Stimulated activated CD8-positive, alpha-beta memory T cell treated with anti-CD3 and anti-CD28 coated beads, Interleukin-2, amount 100 ng/mL, for 48 hours (primary cell): Measurements from ENCODE around the gene SH3RF3.

Experiments
- DNase-seq, 2 donors: peaks; one replicate each; pipeline ENCODE4 v3.0.0-alpha.2; 2020; ENCODE audit warnings: low read depth in 2 of 2

SH3RF3 gene

DNA sequence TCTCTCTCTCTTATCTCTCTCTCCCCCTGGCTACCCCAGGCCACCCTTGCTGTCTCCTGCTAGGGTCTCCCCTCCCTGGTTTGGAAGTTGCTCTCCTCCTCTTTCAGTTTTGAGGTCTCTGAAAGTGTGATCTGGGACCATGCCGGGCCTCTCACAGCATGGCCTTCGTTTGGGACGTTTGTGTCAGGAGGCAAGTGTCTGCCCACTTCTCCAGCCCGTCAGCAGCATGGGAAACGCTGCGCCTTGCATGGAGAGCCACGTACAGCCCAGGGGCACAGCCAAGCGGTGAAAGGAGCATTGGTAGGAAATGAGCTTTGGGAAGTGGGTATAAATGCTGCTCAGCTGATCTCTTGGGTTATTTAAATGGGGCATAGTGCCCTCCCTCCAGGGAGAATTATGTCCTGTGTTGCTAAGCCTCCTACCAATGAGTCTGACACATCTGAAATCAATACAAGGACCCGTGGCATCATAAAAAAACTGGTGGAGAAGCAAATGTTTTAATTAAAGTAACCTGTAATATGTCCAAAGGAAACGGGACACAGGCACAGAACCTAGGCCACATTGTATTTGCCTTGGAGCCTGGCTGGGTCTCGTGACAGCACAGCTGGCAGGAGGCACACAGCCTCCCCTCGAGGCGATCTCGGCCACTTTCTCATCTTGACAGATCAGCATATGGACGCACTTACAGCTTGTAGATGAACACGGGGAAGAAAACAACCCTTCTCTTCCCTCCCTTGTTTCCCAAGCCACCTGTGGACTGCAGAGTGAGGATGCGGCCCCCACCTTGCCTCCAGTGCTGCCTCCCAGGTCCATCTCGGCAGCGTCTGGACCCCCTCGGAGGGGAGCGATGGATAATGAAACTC lies 72.7 kb downstream of the SH3RF3 start:
- no peak for DNase-seq

DNA sequence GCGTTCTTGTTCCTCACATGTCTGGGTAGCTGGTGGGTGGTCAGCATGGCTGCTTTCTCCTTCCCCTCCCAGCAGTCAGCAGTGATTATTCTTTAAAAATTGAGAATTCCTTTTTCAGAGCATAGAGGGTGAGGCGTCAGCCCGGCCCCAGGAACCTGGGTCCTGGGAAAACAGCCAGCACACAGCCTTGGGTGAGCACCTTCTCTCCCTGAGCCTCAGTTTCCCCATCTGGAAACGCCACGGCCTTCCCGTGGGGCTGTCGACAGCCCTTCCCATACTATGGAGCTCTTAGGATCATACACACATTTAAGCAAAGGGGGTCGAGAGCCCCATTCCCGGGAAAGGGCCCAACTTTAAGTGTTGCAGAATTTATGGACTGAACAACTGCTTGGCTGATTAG lies 73.5 kb downstream of the SH3RF3 start:
- DNase-seq: no peak

- DNase-seq: no peak
These were observed 74.4 kb downstream of the SH3RF3 start for GRCh38 chr2:109203246-109204011.

DNA sequence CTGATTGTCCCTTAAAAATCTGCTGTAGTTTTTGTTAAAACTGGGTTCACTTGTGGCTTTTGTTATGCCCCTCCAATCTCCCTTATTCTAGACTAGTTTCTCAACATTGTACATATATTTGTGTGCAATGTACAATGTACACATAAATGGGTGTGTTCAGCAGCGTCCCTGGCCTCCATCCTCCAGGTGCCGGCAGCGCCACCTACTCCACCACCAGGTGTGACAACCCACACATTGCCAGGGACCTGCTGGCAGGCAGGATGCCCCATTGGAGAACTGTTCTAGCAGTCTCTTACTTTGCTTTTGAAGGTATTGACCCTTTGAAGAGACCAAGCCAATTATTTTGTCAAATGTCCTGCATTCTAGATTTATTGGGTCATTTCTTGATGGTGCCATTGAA lies 75.4 kb downstream of the SH3RF3 start:
- no peak for DNase-seq

DNA sequence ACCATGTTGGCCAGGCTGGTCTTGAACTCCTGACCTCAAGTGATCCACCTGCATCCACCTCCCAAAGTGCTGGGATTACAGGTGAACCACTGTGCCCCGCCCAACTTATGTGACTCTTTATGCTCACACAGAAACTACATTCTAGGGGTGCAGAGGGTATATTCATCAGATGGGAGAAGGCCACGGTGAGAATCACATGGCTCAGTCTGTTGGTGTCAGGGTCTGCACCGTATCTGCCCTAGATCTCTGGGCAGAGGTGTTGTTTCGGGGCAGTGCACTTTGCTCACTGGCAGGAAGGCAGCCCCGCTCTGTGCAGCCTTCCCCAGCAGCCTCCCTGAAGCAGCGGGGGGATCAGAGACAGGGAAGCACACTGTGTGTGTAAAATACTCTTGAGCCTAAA lies 76.4 kb downstream of the SH3RF3 start:
- no peak for DNase-seq

GRCh38 chr2:109206569-109207146 lies 77.7 kb downstream of the SH3RF3 start:
- DNase-seq: no peak

- no peak for DNase-seq
These were observed 78.2 kb downstream of the SH3RF3 start for GRCh38 chr2:109207176-109207575.

DNA sequence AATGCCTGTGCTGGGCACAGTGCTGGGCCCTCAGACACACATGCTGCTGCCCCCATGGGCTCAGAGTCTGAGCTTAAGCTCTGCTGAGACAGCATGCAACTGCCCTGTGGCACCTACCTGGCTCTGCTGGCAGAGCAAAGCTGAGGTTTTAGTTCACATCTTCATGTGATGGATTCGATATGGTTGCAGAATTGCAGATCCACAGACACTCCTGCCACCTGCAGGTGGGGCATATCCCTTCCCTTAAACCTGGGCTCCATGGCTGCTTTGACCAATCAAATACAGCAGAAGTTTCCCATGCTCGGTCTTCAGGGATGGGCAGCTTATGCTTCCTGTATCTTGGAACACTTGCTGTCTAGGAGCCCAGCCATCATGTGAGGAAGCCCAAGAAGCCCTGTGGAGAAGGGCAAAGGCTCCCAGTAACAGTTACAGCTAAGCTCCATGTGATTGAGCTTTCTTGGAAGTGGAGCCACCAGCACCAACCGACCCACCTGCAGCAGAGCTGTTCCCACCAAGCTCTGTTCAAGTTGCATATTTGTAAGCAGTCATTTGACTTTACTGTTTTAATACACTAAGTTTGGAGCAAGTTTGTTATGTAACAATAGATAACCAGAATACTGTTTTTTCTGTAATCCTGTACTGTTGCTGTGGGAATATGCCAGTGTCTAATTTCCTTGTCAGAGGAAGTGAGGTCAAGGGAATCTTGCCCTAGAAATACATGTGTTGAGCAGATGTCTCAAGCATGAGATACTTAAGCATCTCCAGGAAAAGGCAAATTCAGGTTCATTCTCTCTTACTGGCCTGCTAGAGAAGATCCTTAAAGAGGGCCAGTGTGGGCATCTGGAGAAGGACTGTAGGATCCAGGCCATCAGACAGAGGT lies 79.3 kb downstream of the SH3RF3 start:
- no peak for DNase-seq

- no peak for DNase-seq
These were observed 79.9 kb downstream of the SH3RF3 start for GRCh38 chr2:109208951-109209335.

DNA sequence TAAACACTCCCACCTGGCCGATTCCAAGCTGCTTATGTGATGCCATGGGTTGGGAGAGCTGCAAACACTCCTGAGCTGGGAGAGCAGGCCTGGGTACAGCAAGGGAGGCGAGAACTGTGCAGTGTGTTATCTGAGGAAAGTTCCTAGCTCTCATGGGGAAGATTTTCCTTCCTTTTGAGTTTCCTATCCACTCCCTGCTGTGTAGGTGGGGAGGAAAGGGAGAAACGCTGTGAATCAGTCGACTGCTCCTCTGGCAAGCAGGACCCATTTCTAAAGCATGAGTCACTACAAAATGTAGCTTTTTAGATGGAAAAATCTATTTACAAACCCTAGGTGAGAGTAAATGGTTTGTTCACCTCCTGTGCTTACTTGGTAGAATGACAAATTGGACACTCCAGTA lies 80.4 kb downstream of the SH3RF3 start:
- no peak for DNase-seq

DNA sequence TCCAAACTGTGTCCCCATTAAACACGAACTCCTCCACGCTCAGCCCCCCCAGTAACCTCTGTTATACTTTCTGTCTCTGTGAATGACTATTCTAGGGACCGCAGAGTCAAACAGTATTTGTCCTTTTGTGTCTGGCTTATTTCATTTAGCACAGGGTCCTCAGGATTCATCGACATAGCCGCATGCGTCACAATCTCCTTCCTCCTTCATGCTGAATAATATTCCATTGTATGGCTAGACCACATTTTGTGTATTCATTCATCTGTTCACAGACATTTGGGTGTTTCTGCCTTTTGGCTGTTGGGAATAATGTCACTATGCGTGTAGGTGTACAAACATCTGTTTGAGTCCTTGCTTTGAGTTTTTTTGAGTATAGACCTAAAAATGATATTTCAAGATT lies 80.9 kb downstream of the SH3RF3 start:
- no peak for DNase-seq

DNA sequence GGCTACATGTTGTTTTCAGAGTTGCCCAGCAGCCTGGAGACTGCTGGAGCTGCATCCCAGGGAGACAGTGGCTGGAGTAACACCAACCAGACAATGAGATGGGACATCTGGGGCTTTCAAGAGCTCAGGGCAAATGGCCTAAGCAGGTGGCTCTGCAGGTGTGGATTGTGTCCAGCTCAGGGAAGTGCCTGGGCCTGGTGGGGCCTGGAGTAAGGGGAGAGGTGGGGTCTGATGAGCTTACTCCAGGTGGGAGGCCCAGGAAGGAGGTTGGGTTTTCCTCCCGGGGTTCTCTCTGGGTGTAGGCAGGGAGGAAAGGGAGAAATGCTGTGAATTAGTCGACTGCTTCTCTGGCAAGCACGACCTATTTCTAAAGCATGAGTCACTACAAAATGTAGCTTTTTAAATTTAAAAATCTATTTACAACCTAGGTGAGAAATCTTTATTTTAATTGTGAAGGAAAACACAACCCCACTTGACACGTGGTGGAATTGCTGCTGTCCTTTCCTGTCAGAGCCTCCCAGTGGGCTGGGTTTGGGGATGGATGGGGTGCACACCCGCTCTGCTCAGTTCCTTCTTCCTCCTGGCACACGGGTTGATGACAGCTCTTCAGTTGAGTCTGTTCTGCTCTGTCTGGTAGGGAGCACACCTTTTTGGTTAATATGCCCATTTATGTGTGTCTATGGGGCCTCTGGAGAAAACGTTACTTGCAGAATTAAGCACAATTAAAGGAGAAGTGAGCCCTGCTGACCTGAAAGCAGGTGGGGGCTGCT lies 81.6 kb downstream of the SH3RF3 start:
- no peak for DNase-seq

GRCh38 chr2:109211315-109211714 lies 82.3 kb downstream of the SH3RF3 start:
- DNase-seq: no peak

- DNase-seq: no peak
These were observed 84.0 kb downstream of the SH3RF3 start for GRCh38 chr2:109212836-109213563.

DNA sequence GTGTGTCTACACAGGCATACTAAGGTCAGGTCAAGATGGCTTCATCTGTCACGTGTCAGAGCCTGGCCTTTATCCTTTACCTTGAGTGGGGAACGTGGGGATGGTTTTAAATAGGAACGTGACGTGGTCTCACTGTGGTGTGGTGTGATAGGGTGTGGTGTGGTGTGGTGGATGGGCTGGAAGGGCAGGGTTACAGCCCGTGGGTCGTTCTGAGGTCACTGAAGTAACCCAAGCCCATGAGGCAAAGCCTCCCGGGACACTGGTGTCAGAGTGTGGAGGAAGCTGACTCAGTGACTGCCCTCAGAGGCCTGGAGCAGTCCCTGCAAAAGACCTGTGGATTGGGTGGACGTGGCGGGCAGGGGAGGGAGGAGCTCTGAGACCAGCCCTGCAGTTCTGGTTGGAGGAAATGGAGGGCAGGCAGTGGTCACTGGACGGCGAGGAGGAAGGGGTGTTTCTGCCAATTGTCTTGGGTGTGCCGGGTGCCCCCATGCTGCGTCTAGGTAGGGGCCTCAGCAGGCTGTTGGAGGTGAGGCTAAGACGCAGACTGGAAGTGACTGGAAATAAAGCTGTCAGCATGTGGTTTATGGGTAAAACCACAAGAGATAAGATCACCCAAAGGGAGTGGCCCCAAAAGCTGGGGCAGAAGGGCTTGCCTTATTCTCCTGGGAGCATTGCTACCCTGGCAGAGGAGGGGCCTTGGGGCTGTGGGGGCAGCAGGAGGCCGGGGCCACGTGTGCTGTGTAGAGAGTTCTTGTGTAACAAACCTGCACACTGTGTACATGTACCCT lies 84.8 kb downstream of the SH3RF3 start:
- peak; percentile 46 to 58 for DNase-seq

DNA sequence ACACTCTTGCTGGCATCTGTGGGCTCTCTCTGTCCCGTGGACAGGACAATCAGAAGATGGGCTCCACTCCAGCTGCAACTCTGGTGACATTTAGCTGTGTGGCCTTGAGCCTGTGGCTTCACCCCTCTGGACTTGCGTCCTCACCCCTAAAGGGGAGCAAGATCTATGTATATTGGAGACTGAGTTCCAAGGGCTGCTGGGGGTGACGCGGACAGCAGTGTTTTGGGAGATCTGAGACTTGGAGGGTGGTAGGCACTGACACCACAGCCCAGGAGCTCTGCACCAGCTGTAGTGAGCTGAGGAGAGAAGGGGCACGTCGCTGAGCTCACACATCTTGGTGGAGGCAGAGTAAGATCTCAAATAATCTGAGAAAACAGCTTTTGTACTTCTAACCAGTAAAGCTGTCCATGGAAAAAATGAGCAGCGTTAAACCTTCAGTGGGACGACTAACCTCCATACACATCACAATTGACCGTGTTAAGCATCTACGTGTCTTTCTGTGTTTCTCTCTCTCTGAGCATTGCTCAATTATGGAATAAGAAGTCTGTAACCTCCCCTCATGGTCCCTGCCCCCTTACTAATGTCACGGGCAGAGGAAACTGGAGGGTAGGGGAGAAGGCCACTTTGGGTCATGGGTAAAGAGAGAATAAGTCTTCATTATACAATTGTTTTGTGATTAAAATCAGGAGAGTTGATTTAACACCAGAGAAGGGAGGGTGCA lies 85.8 kb downstream of the SH3RF3 start:
- peak in 1 of 2 donors; percentile 8 for DNase-seq

- no peak for DNase-seq
These were observed 86.9 kb downstream of the SH3RF3 start for GRCh38 chr2:109215866-109216265.

- DNase-seq: no peak
These were observed 87.3 kb downstream of the SH3RF3 start for GRCh38 chr2:109216332-109216731.
